Cerebellar nuclear complex (tissue), 1 donor: ENCODE results near the gene TFPI.

ENCODE experiments used
- DNase-seq, 2 experiments: peaks; one replicate each; lab custom pipeline; 2025; lab: John Stamatoyannopoulos, UW

TFPI gene

GRCh38 chr2:187466129-187466792 lies 88.0 kb downstream of the TFPI start:
- DNase-seq = no peak

DNA sequence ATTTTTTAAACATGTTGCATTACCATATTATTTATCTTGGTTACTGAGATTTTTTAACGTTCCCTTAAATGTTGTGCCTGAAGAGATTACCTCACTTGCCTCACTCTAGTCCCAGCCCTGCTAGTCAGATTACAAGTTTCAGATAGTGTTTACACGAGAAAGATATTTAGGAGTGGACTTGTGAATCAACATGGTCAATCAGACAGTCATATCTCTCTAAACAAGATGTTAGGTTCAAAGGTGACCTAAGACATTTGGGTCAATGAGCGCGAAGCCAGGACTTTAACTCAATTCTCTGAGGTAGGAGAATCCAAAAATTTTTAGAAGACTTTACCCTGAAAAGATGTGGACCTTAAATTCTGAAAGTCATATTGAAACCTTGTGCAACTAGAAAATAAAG lies 91.4 kb downstream of the TFPI start:
- DNase-seq = no peak

DNA sequence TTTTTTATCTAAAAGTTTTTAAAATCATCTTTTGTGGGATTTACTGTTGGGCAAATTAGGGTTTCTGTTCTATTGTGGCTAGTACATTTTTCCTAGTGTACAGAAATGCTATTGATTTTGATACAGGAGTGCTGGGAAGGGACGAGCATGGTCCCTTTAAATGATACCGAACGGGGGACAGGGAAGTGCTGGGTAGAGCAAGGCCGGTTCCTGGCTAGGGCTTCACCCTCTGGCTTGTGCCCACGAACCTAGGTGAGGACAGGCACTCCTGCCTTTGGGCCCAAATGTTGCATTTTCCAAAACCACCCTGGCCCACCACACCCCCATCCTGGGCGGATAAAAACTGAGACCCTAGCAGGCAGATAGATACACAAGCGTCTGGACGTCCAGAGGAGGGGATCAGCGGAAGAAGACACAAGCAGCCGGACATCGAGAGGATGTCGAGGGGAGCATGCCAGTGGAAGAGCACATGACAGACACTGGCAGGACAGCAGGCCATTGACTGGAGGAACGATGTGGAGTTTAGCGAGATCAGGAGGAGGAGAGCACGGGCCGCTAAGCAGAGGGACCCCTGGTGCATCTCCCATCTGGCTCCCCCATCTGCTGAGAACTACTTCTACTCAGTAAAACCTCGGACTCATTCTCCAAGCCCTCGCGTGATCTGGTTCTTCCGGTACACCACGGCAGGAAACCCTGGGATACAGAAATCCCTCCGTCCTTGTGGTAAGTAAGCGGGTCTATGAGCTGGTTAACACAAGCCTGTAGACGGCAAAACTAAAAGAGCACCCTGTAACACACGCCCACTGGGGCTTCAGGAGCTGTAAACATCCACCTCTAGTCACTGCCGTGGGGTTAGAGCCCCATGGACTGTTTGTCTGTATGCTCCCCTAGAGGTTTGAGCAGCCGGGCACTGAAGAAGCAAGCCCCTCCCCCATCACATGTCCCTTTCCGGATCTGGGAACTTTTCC lies 92.7 kb downstream of the TFPI start:
- no peak for DNase-seq

- DNase-seq = no peak
Observed at GRCh38 chr2:187459256-187459655, 95.0 kb downstream of the TFPI start.

DNA sequence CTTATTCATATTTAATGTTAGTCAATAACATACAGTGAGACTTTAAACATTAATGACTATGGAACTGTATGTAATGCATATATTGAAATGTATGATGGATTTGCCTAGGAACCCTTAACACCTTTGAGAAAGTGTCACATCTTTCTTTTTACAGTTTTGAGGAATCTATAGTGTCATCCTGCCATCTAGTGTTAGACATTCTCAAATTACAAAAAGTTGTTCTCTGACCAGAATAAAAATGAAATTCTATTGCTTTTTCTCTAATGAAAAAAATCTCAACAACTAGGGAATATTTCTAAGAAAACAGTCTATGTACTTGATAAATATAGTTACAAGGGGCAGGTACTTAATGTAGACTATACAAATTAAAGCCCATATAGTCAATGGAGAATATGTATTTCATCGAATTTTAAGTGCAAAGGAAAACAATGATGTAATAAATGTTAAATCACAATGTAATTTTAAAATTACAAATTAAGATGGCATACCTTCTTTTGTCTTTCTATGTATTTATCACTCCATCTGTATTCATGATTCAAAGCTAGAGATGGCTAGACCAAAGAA lies 101.1 kb downstream of the TFPI start:
- DNase-seq = no peak

DNA sequence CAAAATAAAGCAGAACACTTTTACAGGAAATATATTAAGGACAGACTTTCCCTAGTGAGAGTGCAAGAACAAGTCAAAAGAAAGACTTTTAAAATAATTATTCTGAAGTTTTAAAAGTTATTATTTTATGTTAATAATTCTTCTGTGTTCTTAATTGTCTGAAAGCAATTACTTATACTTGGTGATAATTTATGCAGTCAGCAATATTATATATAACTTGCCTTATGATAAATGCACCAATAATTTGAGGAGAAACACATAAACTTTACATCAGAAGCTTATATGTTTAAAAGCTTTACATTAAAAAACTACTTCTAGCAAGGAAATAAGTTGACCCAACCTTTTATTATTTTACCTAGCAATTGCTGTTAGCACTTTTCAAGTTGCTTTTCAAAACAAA lies 102.7 kb downstream of the TFPI start:
- no peak for DNase-seq

GRCh38 chr2:187447336-187447735 lies 106.9 kb downstream of the TFPI start:
- no peak for DNase-seq

DNA sequence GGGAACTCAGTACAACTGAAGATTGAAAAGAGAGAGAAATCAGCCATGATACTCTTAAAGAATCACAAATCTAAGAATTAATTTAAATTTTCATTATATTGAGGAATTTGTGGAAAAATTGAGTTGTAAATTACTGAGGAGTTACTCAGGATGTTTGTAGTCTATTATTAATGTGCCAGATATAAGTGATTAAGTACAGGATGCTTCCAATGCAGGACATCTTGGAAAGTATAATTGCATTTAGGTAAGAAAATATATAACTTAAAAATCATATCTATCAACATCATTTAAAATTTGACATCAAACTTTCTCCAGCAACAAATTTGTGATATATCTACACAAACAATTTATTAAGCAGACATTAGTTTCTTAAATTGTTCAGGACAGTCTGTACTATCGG lies 107.5 kb downstream of the TFPI start:
- DNase-seq = no peak

- DNase-seq = no peak
Observed at GRCh38 chr2:187445051-187445450, 109.2 kb downstream of the TFPI start.

- no peak for DNase-seq
Observed at GRCh38 chr2:187442778-187443177, 111.5 kb downstream of the TFPI start.

GRCh38 chr2:187442378-187442777 lies 111.9 kb downstream of the TFPI start:
- DNase-seq = no peak

GRCh38 chr2:187440101-187440675 lies 114.0 kb downstream of the TFPI start:
- no peak for DNase-seq

- no peak for DNase-seq
Observed at GRCh38 chr2:187438455-187438854, 115.8 kb downstream of the TFPI start.

DNA sequence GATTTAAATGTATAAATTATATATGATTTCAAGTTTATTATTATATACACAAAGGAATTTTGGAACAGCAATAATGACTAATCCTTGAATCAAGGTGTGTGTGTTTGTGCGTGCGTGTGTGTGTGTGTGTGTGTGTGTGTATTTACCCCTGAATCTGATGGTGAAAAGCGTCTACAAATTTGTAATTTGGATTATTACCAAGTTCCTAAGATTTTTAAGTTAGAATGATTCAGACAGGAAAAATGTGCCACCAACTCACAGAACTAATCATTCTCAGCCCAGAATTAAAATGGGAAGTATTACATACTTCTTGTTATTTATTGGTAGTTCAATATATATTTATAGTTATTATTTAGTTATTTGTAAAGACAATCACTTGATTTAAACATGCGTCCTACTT lies 118.5 kb downstream of the TFPI start:
- DNase-seq = no peak

- DNase-seq = no peak
Observed at GRCh38 chr2:187435078-187435477, 119.2 kb downstream of the TFPI start.

DNA sequence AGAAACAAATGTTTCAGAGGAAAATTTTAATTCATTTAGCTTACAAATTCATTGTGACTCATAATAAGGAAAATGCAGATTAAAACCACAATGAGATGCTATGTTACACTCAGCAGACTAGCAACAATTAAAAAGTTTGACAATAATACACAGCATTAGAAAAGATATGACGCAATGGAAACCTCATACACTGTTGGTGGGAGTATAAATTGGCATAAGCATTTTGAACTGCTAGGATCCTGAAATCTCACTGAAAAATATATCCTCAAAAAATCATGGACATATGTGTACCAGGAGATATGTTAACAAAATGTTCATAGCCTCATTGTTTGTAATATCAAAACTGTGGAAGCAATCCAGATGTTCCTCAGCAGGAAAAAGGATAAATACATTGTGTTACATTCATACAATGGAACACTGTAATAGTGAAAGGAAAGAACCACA lies 119.9 kb downstream of the TFPI start:
- no peak for DNase-seq

GRCh38 chr2:187431911-187432310 lies 122.3 kb downstream of the TFPI start:
- DNase-seq = no peak

GRCh38 chr2:187429989-187430388 lies 124.2 kb downstream of the TFPI start:
- DNase-seq = no peak

DNA sequence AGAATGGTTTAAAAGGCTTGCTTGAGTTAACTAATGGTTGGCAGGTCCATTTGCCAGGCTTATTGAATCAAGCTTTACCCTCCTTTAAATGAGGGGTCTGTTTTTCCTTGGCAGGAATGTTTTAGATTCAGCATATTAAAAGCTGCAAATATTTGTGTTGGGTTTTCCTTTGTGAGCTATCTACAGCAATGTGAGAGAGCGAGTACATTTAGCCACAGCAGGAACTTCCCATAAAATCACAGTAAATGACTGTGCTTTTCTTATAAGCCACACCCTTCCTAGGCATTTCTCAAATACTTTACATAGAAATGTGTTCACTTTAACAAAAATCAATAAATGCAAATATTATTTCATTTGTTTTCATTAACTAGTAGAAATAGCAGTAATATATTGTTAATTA lies 130.1 kb downstream of the TFPI start:
- no peak for DNase-seq

- DNase-seq = no peak
Observed at GRCh38 chr2:187422282-187422681, 132.0 kb downstream of the TFPI start.

DNA sequence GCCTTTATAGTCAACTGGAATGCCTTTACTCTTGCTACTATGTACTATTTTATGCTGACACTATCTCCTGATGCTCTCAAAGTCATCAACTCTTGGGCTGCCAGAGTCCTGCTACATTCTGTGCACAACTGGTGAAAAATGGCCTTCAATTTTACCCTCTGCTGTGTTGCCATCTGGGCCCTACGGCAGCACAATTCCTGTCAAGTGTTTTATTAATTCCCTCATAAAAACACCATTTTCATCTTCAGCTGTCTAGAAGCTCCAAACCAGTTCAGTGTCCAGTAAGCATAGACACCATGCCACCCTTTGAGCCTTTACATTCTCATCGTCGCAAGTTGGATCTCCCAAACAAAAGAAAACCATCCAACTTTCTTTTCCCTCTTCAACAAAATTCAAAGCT lies 132.7 kb downstream of the TFPI start:
- DNase-seq = no peak

- no peak for DNase-seq
Observed at GRCh38 chr2:187419808-187420207, 134.4 kb downstream of the TFPI start.

- no peak for DNase-seq
Observed at GRCh38 chr2:187415449-187415848, 138.8 kb downstream of the TFPI start.
